GM23338 (cell line): ENCODE data around the gene CYP4F22. TPM values are rescaled to one million over a fixed set of nuclear protein-coding genes. Genes with fewer than 3 reads are reported as not detected.

Source experiments
- ATAC-seq: fragments of 200-7000 bp; cut with Tn5 transposase; 3 replicates; pipeline ENCODE4 v1.9.1; 2020
- DNase-seq: peaks from one replicate; pipeline ENCODE4 v3.0.0-alpha.2; 2015; ENCODE audit warnings: low spot score
- H2AFZ ChIP-seq: fragments of 200-600 bp; sonication (generic); 2 replicates; pipeline ENCODE4 v1.8.0; 2016; ENCODE audit warnings: antibody characterized with exemption, mild to moderate bottlenecking, moderate library complexity
- H3F3A ChIP-seq: fragments of 200-600 bp; sonication (generic); replicated peaks from 2 replicates; pipeline ENCODE4 v1.8.0; 2017; ENCODE audit warnings: antibody characterized with exemption, mixed run types, low read depth
- H3K27ac ChIP-seq: fragments of 200-600 bp; sonication (generic); 2 replicates; pipeline ENCODE4 v1.6.1; 2016; ENCODE audit warnings: low read depth
- H3K27me3 ChIP-seq: fragments of 200-600 bp; sonication (generic); 2 replicates; pipeline ENCODE4 v1.8.0; 2016; ENCODE audit warnings: mild to moderate bottlenecking, mixed run types, moderate library complexity; ENCODE audit not compliant: insufficient read depth
- H3K36me3 ChIP-seq: fragments of 200-600 bp; sonication (generic); 2 replicates; pipeline ENCODE4 v1.8.0; 2016; ENCODE audit warnings: mild to moderate bottlenecking; ENCODE audit not compliant: insufficient read depth
- H3K4me1 ChIP-seq: fragments of 200-600 bp; sonication (generic); 2 replicates; pipeline ENCODE4 v1.8.0; 2016; ENCODE audit warnings: mild to moderate bottlenecking, moderate library complexity; ENCODE audit not compliant: insufficient read depth
- H3K4me2 ChIP-seq: fragments of 200-600 bp; sonication (generic); 2 replicates; pipeline ENCODE4 v1.7.1; 2017; ENCODE audit warnings: mixed run types
- H3K4me3 ChIP-seq: fragments of 200-600 bp; sonication (generic); 2 replicates; pipeline ENCODE4 v1.6.1; 2016; ENCODE audit warnings: mixed run types
- H3K79me2 ChIP-seq: fragments of 200-600 bp; sonication (generic); replicated peaks from 2 replicates; pipeline ENCODE4 v1.8.0; 2017; ENCODE audit warnings: mild to moderate bottlenecking; ENCODE audit not compliant: insufficient read depth
- H3K9me2 ChIP-seq: fragments of 200-600 bp; sonication (generic); 2 replicates; pipeline ENCODE4 v1.8.0; 2017; ENCODE audit not compliant: insufficient read depth
- H4K20me1 ChIP-seq: fragments of 200-600 bp; sonication (generic); replicated peaks from 2 replicates; pipeline ENCODE4 v1.8.0; 2017; ENCODE audit warnings: mild to moderate bottlenecking; ENCODE audit not compliant: insufficient read depth
- H3K27ac Mint-ChIP-seq: 2 replicates; pipeline ENCODE4 v1.8.0; 2020; ENCODE audit warnings: inconsistent platforms, mild to moderate bottlenecking, moderate library complexity, mixed read lengths
- H3K27me3 Mint-ChIP-seq: 3 replicates; pipeline ENCODE4 v1.8.0; 2022; ENCODE audit warnings: low read depth, mild to moderate bottlenecking, moderate library complexity, mixed read lengths, inconsistent platforms; ENCODE audit not compliant: insufficient read depth, poor library complexity
- H3K36me3 Mint-ChIP-seq: 3 replicates; pipeline ENCODE4 v1.8.0; 2021; ENCODE audit warnings: low read depth, mild to moderate bottlenecking, inconsistent platforms, moderate library complexity, mixed read lengths
- H3K4me1 Mint-ChIP-seq: 3 replicates; pipeline ENCODE4 v1.8.0; 2020; ENCODE audit warnings: mild to moderate bottlenecking, inconsistent platforms, mixed read lengths
- H3K4me3 Mint-ChIP-seq: 3 replicates; pipeline ENCODE4 v1.8.0; 2021; ENCODE audit warnings: moderate library complexity, mild to moderate bottlenecking, inconsistent platforms, mixed read lengths
- H3K9me3 Mint-ChIP-seq: 3 replicates; pipeline ENCODE4 v1.8.0; 2020; ENCODE audit warnings: moderate library complexity, mild to moderate bottlenecking, inconsistent platforms, mixed read lengths
- CREB1 ChIP-seq: fragments of 250-450 bp; sonication (Bioruptor Pico); IDR thresholded peaks from 2 replicates; pipeline ENCODE4 v1.5.0; 2020; ENCODE audit warnings: low read depth, mild to moderate bottlenecking, moderate library complexity
- EZH2 ChIP-seq: fragments of 200-600 bp; sonication (generic); IDR thresholded peaks from one replicate; pipeline ENCODE4 v1.8.0; 2017; ENCODE audit warnings: antibody characterized with exemption, mild to moderate bottlenecking, low read depth; ENCODE audit not compliant: unreplicated experiment
- EZH2phosphoT487 ChIP-seq: fragments of 200-600 bp; sonication (generic); IDR thresholded peaks from one replicate; pipeline ENCODE4 v1.8.1; 2018; ENCODE audit warnings: antibody characterized with exemption; ENCODE audit not compliant: unreplicated experiment
- JUNB ChIP-seq: IDR thresholded peaks from one replicate; pipeline ENCODE4 v1.6.1; 2016; ENCODE audit warnings: antibody characterized with exemption; ENCODE audit not compliant: unreplicated experiment
- NANOG ChIP-seq: IDR thresholded peaks from 2 replicates; pipeline ENCODE4 v1.6.1; 2016; ENCODE audit warnings: antibody characterized with exemption, borderline replicate concordance
- POLR2AphosphoS5 ChIP-seq: IDR thresholded peaks from 2 replicates; pipeline ENCODE4 v1.6.1; 2016; ENCODE audit warnings: antibody characterized with exemption, low read depth
- REST ChIP-seq: IDR thresholded peaks from one replicate; pipeline ENCODE4 v1.6.1; 2018; ENCODE audit warnings: antibody characterized with exemption; ENCODE audit not compliant: unreplicated experiment
- STAT1 ChIP-seq: IDR thresholded peaks from one replicate; pipeline ENCODE4 v1.6.1; 2016; ENCODE audit warnings: antibody characterized with exemption; ENCODE audit not compliant: unreplicated experiment
- ZNF114 ChIP-seq: fragments of 250-450 bp; sonication (Bioruptor Pico); IDR thresholded peaks from 2 replicates; pipeline ENCODE4 v1.5.0; 2020; ENCODE audit warnings: mild to moderate bottlenecking, moderate library complexity
- ZNF331 ChIP-seq: fragments of 250-450 bp; sonication (Bioruptor Pico); IDR thresholded peaks from 2 replicates; pipeline ENCODE4 v1.5.0; 2020; ENCODE audit warnings: low read depth, mild to moderate bottlenecking, moderate library complexity
- polyA plus RNA-seq: library from polyadenylated mRNA; unstranded; fragments of >200 nt; fragmentation: Nextera tagmentation; extraction: Ambion mirVana; gene quantifications from 2 replicates; pipeline ENCODE4 v1.2.1, GENCODE V29; 2016
- total RNA-seq: library from RNA; depleted of rRNA; stranded (reverse); fragments of >200 nt; shearing (Covaris generic); gene quantifications from 2 replicates; pipeline ENCODE4 v1.2.3, GENCODE V29; 2014
- TF ChIP-seq, protein P1 (sequence below): fragments of 250-450 bp; sonication (Bioruptor Pico); IDR thresholded peaks from 2 replicates; pipeline ENCODE4 v1.5.0; 2020; ENCODE audit warnings: mild to moderate bottlenecking, moderate library complexity
- TF ChIP-seq, protein P2 (sequence below), 2 experiments: fragments of 200-600 bp in 1 of 2; sonication (generic) in 1 of 2; conservative IDR thresholded peaks; 2 replicates each; pipeline versions ENCODE4 v1.5.1 to v1.6.1; 2016 to 2017; ENCODE audit warnings: antibody characterized with exemption in 2 of 2, low read depth in 2 of 2, mild to moderate bottlenecking in 2 of 2, moderate library complexity in 1 of 2
- TF ChIP-seq, protein P3 (sequence below): IDR thresholded peaks from 2 replicates; pipeline ENCODE4 v1.6.1; 2016; ENCODE audit warnings: antibody characterized with exemption

CYP4F22 gene
- total and polyA plus RNA-seq, 2 experiments from 2014 or later, result 0.24 to 1.5 TPM

DNA sequence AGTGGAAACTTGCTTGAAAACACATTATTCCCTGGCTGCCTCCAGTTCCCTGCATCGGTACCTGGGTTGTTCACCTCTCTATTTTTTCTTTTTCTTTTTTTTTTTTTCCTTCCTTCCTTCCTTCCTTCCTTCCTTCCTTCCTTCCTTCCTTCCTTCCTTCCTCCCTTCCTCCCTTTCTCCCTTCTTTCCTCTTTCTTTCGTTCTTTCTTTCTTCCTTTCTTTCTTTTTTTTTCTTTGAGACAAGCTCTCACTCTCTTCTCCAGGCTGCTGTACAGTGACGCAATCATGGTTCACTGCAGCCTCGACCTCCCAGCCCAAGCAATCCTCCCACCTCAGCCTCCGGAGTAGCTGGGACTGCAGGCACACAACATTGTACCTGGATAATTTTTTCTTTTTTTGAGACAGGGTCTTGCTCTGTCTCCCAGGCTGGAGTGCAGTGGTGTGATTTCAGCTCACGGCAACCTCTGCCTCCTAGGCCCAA is 40.6 kb upstream of the CYP4F22 start:
- no peaks in the 10 kb centered on the region for H4K20me1 ChIP-seq
- DNase-seq (no peak), ATAC-seq (no peak)
- H3K4me1 ChIP-seq, result no peaks in the 10 kb centered on the region; the same call in 1 of the 2 replicates
- Mint-ChIP-seq H3K36me3 (no peaks in the 10 kb centered on the region), H3K9me3 (peaks cover 16% of the 10 kb centered on the region), H3K27me3 (peaks cover 39% of the 10 kb centered on the region), H3K4me1 (peaks cover 5% of the 10 kb centered on the region; the same call in 2 of the 3 replicates), H3K27ac (no peak overlapping the region), H3K4me3 (no peak overlapping the region)
- no peak for TF ChIP-seq EZH2phosphoT487
- no peak for TF ChIP-seq POLR2AphosphoS5
- no peak for TF ChIP-seq JUNB
- no peak for TF ChIP-seq NANOG
- TF ChIP-seq, protein P1, sequence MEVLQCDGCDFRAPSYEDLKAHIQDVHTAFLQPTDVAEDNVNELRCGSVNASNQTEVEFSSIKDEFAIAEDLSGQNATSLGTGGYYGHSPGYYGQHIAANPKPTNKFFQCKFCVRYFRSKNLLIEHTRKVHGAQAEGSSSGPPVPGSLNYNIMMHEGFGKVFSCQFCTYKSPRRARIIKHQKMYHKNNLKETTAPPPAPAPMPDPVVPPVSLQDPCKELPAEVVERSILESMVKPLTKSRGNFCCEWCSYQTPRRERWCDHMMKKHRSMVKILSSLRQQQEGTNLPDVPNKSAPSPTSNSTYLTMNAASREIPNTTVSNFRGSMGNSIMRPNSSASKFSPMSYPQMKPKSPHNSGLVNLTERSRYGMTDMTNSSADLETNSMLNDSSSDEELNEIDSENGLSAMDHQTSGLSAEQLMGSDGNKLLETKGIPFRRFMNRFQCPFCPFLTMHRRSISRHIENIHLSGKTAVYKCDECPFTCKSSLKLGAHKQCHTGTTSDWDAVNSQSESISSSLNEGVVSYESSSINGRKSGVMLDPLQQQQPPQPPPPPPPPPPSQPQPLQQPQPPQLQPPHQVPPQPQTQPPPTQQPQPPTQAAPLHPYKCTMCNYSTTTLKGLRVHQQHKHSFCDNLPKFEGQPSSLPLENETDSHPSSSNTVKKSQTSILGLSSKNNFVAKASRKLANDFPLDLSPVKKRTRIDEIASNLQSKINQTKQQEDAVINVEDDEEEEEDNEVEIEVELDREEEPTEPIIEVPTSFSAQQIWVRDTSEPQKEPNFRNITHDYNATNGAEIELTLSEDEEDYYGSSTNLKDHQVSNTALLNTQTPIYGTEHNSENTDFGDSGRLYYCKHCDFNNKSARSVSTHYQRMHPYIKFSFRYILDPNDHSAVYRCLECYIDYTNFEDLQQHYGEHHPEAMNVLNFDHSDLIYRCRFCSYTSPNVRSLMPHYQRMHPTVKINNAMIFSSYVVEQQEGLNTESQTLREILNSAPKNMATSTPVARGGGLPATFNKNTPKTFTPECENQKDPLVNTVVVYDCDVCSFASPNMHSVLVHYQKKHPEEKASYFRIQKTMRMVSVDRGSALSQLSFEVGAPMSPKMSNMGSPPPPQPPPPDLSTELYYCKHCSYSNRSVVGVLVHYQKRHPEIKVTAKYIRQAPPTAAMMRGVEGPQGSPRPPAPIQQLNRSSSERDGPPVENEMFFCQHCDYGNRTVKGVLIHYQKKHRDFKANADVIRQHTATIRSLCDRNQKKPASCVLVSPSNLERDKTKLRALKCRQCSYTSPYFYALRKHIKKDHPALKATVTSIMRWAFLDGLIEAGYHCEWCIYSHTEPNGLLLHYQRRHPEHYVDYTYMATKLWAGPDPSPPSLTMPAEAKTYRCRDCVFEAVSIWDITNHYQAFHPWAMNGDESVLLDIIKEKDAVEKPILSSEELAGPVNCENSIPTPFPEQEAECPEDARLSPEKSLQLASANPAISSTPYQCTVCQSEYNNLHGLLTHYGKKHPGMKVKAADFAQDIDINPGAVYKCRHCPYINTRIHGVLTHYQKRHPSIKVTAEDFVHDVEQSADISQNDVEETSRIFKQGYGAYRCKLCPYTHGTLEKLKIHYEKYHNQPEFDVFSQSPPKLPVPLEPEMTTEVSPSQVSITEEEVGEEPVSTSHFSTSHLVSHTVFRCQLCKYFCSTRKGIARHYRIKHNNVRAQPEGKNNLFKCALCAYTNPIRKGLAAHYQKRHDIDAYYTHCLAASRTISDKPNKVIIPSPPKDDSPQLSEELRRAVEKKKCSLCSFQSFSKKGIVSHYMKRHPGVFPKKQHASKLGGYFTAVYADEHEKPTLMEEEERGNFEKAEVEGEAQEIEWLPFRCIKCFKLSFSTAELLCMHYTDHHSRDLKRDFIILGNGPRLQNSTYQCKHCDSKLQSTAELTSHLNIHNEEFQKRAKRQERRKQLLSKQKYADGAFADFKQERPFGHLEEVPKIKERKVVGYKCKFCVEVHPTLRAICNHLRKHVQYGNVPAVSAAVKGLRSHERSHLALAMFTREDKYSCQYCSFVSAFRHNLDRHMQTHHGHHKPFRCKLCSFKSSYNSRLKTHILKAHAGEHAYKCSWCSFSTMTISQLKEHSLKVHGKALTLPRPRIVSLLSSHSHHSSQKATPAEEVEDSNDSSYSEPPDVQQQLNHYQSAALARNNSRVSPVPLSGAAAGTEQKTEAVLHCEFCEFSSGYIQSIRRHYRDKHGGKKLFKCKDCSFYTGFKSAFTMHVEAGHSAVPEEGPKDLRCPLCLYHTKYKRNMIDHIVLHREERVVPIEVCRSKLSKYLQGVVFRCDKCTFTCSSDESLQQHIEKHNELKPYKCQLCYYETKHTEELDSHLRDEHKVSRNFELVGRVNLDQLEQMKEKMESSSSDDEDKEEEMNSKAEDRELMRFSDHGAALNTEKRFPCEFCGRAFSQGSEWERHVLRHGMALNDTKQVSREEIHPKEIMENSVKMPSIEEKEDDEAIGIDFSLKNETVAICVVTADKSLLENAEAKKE, result no peak
- TF ChIP-seq ZNF331 (CRISPR knock-in tag), result no peak
- no peak for TF ChIP-seq REST
- no peak for TF ChIP-seq CREB1
- TF ChIP-seq, protein P2, sequence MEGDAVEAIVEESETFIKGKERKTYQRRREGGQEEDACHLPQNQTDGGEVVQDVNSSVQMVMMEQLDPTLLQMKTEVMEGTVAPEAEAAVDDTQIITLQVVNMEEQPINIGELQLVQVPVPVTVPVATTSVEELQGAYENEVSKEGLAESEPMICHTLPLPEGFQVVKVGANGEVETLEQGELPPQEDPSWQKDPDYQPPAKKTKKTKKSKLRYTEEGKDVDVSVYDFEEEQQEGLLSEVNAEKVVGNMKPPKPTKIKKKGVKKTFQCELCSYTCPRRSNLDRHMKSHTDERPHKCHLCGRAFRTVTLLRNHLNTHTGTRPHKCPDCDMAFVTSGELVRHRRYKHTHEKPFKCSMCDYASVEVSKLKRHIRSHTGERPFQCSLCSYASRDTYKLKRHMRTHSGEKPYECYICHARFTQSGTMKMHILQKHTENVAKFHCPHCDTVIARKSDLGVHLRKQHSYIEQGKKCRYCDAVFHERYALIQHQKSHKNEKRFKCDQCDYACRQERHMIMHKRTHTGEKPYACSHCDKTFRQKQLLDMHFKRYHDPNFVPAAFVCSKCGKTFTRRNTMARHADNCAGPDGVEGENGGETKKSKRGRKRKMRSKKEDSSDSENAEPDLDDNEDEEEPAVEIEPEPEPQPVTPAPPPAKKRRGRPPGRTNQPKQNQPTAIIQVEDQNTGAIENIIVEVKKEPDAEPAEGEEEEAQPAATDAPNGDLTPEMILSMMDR (conservative IDR thresholded peaks at IDR 0.05; ENCODE audit: low read depth in 2 of 2), result no peak
- no peak for TF ChIP-seq ZNF114
- no peak for TF ChIP-seq STAT1
- no peak for TF ChIP-seq EZH2
- TF ChIP-seq, protein P3, sequence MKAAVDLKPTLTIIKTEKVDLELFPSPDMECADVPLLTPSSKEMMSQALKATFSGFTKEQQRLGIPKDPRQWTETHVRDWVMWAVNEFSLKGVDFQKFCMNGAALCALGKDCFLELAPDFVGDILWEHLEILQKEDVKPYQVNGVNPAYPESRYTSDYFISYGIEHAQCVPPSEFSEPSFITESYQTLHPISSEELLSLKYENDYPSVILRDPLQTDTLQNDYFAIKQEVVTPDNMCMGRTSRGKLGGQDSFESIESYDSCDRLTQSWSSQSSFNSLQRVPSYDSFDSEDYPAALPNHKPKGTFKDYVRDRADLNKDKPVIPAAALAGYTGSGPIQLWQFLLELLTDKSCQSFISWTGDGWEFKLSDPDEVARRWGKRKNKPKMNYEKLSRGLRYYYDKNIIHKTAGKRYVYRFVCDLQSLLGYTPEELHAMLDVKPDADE, result no peak
- no peaks in the 10 kb centered on the region; the same call in 1 of the 2 replicates for H3F3A ChIP-seq
- no peak overlapping the region for H3K27ac ChIP-seq
- H2AFZ ChIP-seq, result no peak overlapping the region
- no peaks in the 10 kb centered on the region for H3K36me3 ChIP-seq
- peaks cover 55% of the 10 kb centered on the region for H3K27me3 ChIP-seq
- no peaks in the 10 kb centered on the region for H3K9me2 ChIP-seq
- H3K4me3 ChIP-seq, result no peak overlapping the region
- H3K79me2 ChIP-seq, result no peaks in the 10 kb centered on the region
- no peak overlapping the region for H3K4me2 ChIP-seq
